ENCODE data around the gene AANAT. TPM values are rescaled to one million over a fixed set of nuclear protein-coding genes. Genes with fewer than 3 reads are reported as not detected.

Gene AANAT
- total and polyA plus RNA-seq, 3 experiments from 2014 or later = not detected

- no peak overlapping the region for H3K27ac ChIP-seq (ENCODE audit: low read depth, low read length)
- H3K4me3 ChIP-seq (ENCODE audit: low read length) = no peak overlapping the region
- H3K4me3 Mint-ChIP-seq = peak overlapping the region in 5 of 7 donors; percentile 12 to 80 (median 41)
- no peaks in the 10 kb centered on the region for H3K36me3 ChIP-seq (ENCODE audit: insufficient read depth, low read length)
- H3K4me1 Mint-ChIP-seq = peaks cover 67 to 89% (median 73%) of the 10 kb centered on the region in 3 donors
- peaks cover 68% of the 10 kb centered on the region for H3K4me1 ChIP-seq (ENCODE audit: insufficient read depth, low read length)
- ChIA-PET POLR2A (no interaction called here), CTCF (interaction anchor here (1.5 kb wide), 1 partner anchor 27 kb away, joined by 4 read pairs; no protein-coding TSS in a partner anchor)
- H3K36me3 Mint-ChIP-seq = peaks cover 0 to 28% (median 4%) of the 10 kb centered on the region in 3 donors
- no peaks in the 10 kb centered on the region for H3K27me3 Mint-ChIP-seq
- no peaks in the 10 kb centered on the region for H3K27me3 ChIP-seq (ENCODE audit: insufficient read depth, low read length, poor library complexity, severe bottlenecking)
- no peak for DNase-seq
- H3K9me3 ChIP-seq (ENCODE audit: low read length) = no peaks in the 10 kb centered on the region
- peak overlapping the region in 7 of 8 donors; percentile 29 to 96 (median 84) for H3K27ac Mint-ChIP-seq
- peaks cover 0 to 2% (median 0%) of the 10 kb centered on the region in 5 donors for H3K9me3 Mint-ChIP-seq
Observed at GRCh38 chr17:76496464-76496863, 29.1 kb downstream of the AANAT start.

DNA sequence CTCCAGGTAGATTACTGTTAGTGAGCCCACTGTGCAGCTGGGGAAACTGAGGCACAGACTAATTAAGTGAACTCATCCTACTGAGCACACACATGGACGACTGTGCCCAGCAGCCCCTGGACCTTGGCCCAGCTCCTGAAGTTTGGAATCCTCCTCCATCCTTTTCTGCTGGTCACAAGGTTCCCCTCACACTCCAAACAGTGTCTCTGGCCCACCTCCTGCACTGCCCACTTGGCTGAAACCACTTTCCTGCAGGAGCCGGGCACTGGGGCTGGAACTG lies 30.2 kb downstream of the AANAT start:
- Mint-ChIP-seq H3K27me3 (no peaks in the 10 kb centered on the region), H3K27ac (peak overlapping the region in 6 of 8 donors; percentile 81 to 96 (median 88)), H3K4me3 (peak overlapping the region in 5 of 7 donors; percentile 52 to 96 (median 81)), H3K9me3 (peaks cover 0 to 2% (median 0%) of the 10 kb centered on the region in 5 donors), H3K4me1 (peaks cover 60 to 89% (median 66%) of the 10 kb centered on the region in 3 donors), H3K36me3 (peaks cover 0 to 28% (median 4%) of the 10 kb centered on the region in 3 donors)
- CTCF ChIA-PET = interaction anchor here (1.1 to 3.7 kb wide), 4 partner anchors 8 to 89 kb away, joined by 4 to 17 read pairs (median 6); partner anchors contain the start of gene AANAT
- DNase-seq = no peak
- Histone ChIP-seq H3K27ac (ENCODE audit: low read depth, low read length) (no peak overlapping the region), H3K36me3 (ENCODE audit: insufficient read depth, low read length) (no peaks in the 10 kb centered on the region), H3K4me1 (ENCODE audit: insufficient read depth, low read length) (peaks cover 68% of the 10 kb centered on the region), H3K4me3 (ENCODE audit: low read length) (no peak overlapping the region), H3K27me3 (ENCODE audit: insufficient read depth, low read length, poor library complexity, severe bottlenecking) (no peaks in the 10 kb centered on the region), H3K9me3 (ENCODE audit: low read length) (no peaks in the 10 kb centered on the region)
- POLR2A ChIA-PET = no interaction called here

GRCh38 chr17:76497979-76498875 lies 30.8 kb downstream of the AANAT start:
- no peaks in the 10 kb centered on the region for H3K36me3 ChIP-seq (ENCODE audit: insufficient read depth, low read length)
- H3K27me3 ChIP-seq (ENCODE audit: insufficient read depth, low read length, poor library complexity, severe bottlenecking) = no peaks in the 10 kb centered on the region
- Mint-ChIP-seq H3K27ac (peak overlapping the region; percentile 59 to 99 (median 96)), H3K9me3 (peaks cover 0 to 2% (median 0%) of the 10 kb centered on the region in 5 donors), H3K4me1 (peaks cover 54 to 86% (median 60%) of the 10 kb centered on the region in 3 donors), H3K27me3 (no peaks in the 10 kb centered on the region), H3K36me3 (peaks cover 0 to 28% (median 4%) of the 10 kb centered on the region in 3 donors), H3K4me3 (peak overlapping the region; percentile 87 to 98 (median 91))
- CTCF ChIA-PET = interaction anchor here (0.9 to 3.7 kb wide), 4 partner anchors 9 to 90 kb away, joined by 3 to 17 read pairs (median 6); partner anchors contain the start of gene AANAT
- peaks cover 63% of the 10 kb centered on the region for H3K4me1 ChIP-seq (ENCODE audit: insufficient read depth, low read length)
- no peak overlapping the region for H3K4me3 ChIP-seq (ENCODE audit: low read length)
- peak in 1 of 5 donors; percentile 5 for DNase-seq
- H3K27ac ChIP-seq (ENCODE audit: low read depth, low read length) = no peak overlapping the region
- POLR2A ChIA-PET = interaction anchor here (0.5 to 0.7 kb wide), 4 partner anchors 9 to 1349 kb away, joined by 3 to 7 read pairs (median 3); partner anchors contain the start of gene AANAT
- H3K9me3 ChIP-seq (ENCODE audit: low read length) = no peaks in the 10 kb centered on the region

GRCh38 chr17:76498876-76499251 lies 31.5 kb downstream of the AANAT start:
- POLR2A ChIA-PET = interaction anchor here (0.6 to 1.0 kb wide), 4 partner anchors 8 to 1348 kb away, joined by 3 to 7 read pairs (median 3); partner anchors contain the start of gene AANAT
- Mint-ChIP-seq H3K4me1 (peaks cover 48 to 80% (median 54%) of the 10 kb centered on the region in 3 donors), H3K27me3 (no peaks in the 10 kb centered on the region), H3K27ac (peak overlapping the region; percentile 59 to 99 (median 96)), H3K4me3 (peak overlapping the region; percentile 87 to 98 (median 91)), H3K36me3 (peaks cover 0 to 28% (median 4%) of the 10 kb centered on the region in 3 donors), H3K9me3 (peaks cover 0 to under 1% (median 0%) of the 10 kb centered on the region in 5 donors)
- Histone ChIP-seq H3K4me3 (ENCODE audit: low read length) (no peak overlapping the region), H3K9me3 (ENCODE audit: low read length) (no peaks in the 10 kb centered on the region), H3K4me1 (ENCODE audit: insufficient read depth, low read length) (peaks cover 57% of the 10 kb centered on the region), H3K36me3 (ENCODE audit: insufficient read depth, low read length) (no peaks in the 10 kb centered on the region), H3K27me3 (ENCODE audit: insufficient read depth, low read length, poor library complexity, severe bottlenecking) (no peaks in the 10 kb centered on the region), H3K27ac (ENCODE audit: low read depth, low read length) (peak overlapping the region; percentile 1)
- DNase-seq = peak in 1 of 5 donors; percentile 33
- CTCF ChIA-PET = interaction anchor here (0.9 to 3.7 kb wide), 4 partner anchors 9 to 32 kb away, joined by 3 to 17 read pairs (median 6); partner anchors contain the start of gene AANAT

- no peaks in the 10 kb centered on the region for H3K9me3 ChIP-seq (ENCODE audit: low read length)
- H3K27me3 ChIP-seq (ENCODE audit: insufficient read depth, low read length, poor library complexity, severe bottlenecking) = no peaks in the 10 kb centered on the region
- Mint-ChIP-seq H3K9me3 (no peaks in the 10 kb centered on the region), H3K36me3 (peaks cover 0 to 28% (median 4%) of the 10 kb centered on the region in 3 donors), H3K4me1 (peaks cover 45 to 78% (median 53%) of the 10 kb centered on the region in 3 donors), H3K4me3 (peak overlapping the region; percentile 87 to 98 (median 91)), H3K27me3 (no peaks in the 10 kb centered on the region), H3K27ac (peak overlapping the region; percentile 59 to 99 (median 96))
- CTCF ChIA-PET = interaction anchor here (0.9 to 3.7 kb wide), 6 partner anchors 9 to 114 kb away, joined by 3 to 17 read pairs (median 4); partner anchors contain the start of gene AANAT
- POLR2A ChIA-PET = interaction anchor here (0.6 to 1.0 kb wide), 3 partner anchors 146 to 1348 kb away, joined by 3 to 7 read pairs (median 5); no protein-coding TSS in a partner anchor
- H3K27ac ChIP-seq (ENCODE audit: low read depth, low read length) = peak overlapping the region; percentile 1
- DNase-seq = no peak
- H3K4me1 ChIP-seq (ENCODE audit: insufficient read depth, low read length) = peaks cover 53% of the 10 kb centered on the region
- no peaks in the 10 kb centered on the region for H3K36me3 ChIP-seq (ENCODE audit: insufficient read depth, low read length)
- no peak overlapping the region for H3K4me3 ChIP-seq (ENCODE audit: low read length)
Observed at GRCh38 chr17:76499267-76499667, 31.9 kb downstream of the AANAT start.

- H3K27ac Mint-ChIP-seq = peak overlapping the region; percentile 76 to 99 (median 96)
- peak overlapping the region; percentile 87 to 98 (median 91) for H3K4me3 Mint-ChIP-seq
- peak overlapping the region; percentile 85 for H3K4me3 ChIP-seq (ENCODE audit: low read length)
- POLR2A ChIA-PET = no interaction called here
- H3K4me1 Mint-ChIP-seq = peaks cover 45 to 71% (median 49%) of the 10 kb centered on the region in 3 donors
- no peaks in the 10 kb centered on the region for H3K27me3 Mint-ChIP-seq
- H3K4me1 ChIP-seq (ENCODE audit: insufficient read depth, low read length) = peaks cover 52% of the 10 kb centered on the region
- no peaks in the 10 kb centered on the region for H3K27me3 ChIP-seq (ENCODE audit: insufficient read depth, low read length, poor library complexity, severe bottlenecking)
- no peak for DNase-seq
- no peaks in the 10 kb centered on the region for H3K36me3 ChIP-seq (ENCODE audit: insufficient read depth, low read length)
- H3K9me3 Mint-ChIP-seq = no peaks in the 10 kb centered on the region
- peaks cover 0 to 27% (median 4%) of the 10 kb centered on the region in 3 donors for H3K36me3 Mint-ChIP-seq
- no peaks in the 10 kb centered on the region for H3K9me3 ChIP-seq (ENCODE audit: low read length)
- H3K27ac ChIP-seq (ENCODE audit: low read depth, low read length) = peak overlapping the region; percentile 65
- CTCF ChIA-PET = interaction anchor here (0.9 to 3.7 kb wide), 5 partner anchors 9 to 115 kb away, joined by 3 to 17 read pairs (median 5); partner anchors contain the start of gene AANAT
Observed at GRCh38 chr17:76500074-76500746, 32.8 kb downstream of the AANAT start.

DNA sequence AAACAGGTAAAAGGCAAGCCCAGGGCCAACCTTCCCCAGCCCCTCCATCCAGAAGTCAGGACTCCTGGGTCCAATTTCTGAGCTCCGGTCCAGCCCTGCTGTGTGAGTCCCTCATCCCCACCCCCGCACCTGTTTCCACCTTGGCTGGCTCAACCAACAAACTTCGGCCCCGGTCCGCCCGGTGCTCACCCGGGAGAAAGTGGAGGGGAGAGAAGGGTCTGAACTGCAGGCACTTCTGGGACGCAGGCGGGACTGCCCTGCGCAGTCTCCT lies 33.3 kb downstream of the AANAT start:
- Histone ChIP-seq H3K36me3 (ENCODE audit: insufficient read depth, low read length) (no peaks in the 10 kb centered on the region), H3K27ac (ENCODE audit: low read depth, low read length) (peak overlapping the region; percentile 65), H3K4me3 (ENCODE audit: low read length) (peak overlapping the region; percentile 85), H3K9me3 (ENCODE audit: low read length) (no peaks in the 10 kb centered on the region), H3K4me1 (ENCODE audit: insufficient read depth, low read length) (peaks cover 52% of the 10 kb centered on the region), H3K27me3 (ENCODE audit: insufficient read depth, low read length, poor library complexity, severe bottlenecking) (no peaks in the 10 kb centered on the region)
- no peak for DNase-seq
- ChIA-PET POLR2A (no interaction called here), CTCF (interaction anchor here (1.3 to 3.7 kb wide), 4 partner anchors 10 to 115 kb away, joined by 3 to 17 read pairs (median 7); partner anchors contain the start of gene AANAT)
- Mint-ChIP-seq H3K9me3 (no peaks in the 10 kb centered on the region), H3K4me3 (peak overlapping the region; percentile 87 to 98 (median 91)), H3K27me3 (no peaks in the 10 kb centered on the region), H3K36me3 (peaks cover 0 to 25% (median 4%) of the 10 kb centered on the region in 3 donors), H3K4me1 (peaks cover 45 to 67% (median 47%) of the 10 kb centered on the region in 3 donors), H3K27ac (peak overlapping the region in 7 of 8 donors; percentile 89 to 99 (median 96))

Data from CD8-positive, alpha-beta memory T cell (primary cell).